ENCODE data around the gene SIGLEC10. TPM values are rescaled to one million over a fixed set of nuclear protein-coding genes. Genes with fewer than 3 reads are reported as not detected.

The SIGLEC10 gene
- polyA plus RNA-seq, 10 donors = 0.35 to 1.5 (median 0.82) TPM

DNA sequence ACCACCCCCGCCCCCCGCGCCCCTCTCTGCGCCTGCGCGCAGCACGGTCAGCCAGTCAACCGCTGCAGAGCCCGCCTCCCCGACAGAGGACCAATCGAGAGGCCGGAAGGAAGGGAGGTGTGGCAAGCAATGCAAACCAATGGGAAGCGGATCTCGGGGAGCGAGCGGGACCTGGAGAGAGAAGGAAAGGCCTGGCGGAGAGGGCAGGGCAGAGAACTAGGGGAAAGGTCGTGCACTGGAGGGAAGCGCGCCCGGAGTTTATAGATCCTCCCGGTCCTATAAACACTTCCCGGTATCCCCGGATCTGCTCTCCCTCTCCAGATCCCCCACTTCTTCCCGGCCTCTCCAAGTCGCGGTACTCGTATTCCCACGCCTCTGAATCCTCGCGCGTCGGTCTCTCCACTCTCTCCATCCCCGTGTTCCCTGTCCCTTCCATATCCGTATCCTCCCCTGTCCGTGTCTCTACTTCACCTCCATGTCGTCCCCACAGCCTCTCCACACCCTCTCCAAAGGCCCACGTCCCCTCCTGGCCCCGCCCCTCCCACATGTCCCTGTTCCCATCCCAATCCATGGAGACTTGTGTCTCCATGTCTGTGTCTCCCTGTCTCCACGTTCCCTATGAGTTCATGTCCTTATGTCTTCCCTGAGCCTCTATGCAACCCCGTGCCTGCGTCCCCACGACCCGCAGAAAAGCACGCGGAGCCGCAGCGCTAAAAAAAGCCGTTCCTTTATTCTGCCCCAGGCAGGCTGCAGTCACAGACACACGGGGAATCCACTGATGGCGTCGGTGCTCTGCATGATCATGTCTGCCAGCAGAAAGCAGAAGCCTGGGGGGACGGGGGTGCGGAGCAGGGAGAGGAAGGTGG lies 50.8 kb downstream of the SIGLEC10 start:
- peak; percentile 97 to 99 (median 98) for DNase-seq

DNA sequence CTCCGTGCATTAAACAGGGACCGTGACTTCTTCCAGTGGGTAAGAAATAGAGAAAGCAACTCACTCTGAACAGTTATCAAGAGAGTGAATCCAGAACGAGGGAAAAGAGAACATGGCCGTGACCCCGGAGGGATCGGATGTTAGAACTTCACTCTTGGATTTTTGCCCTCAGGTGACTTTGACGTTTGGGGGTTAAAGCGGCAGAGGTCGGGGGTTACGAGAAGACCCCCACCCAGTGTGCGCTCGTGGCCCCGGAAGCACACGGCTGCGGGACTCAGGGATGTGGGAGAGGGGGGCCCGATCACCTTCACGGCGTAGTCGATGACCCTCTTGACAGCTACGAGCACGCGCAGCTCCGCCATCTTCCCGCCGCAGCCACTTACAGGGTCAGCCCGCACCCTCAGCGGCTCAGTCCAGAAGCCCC lies 51.5 kb downstream of the SIGLEC10 start, which contains the start of gene ETFB:
Gene ETFB, minus strand, starts transcription at position 424 of the 424 bp plus-strand sequence. Its CDS starts 62 bp downstream, at position 362.
- no peak for DNase-seq

DNA sequence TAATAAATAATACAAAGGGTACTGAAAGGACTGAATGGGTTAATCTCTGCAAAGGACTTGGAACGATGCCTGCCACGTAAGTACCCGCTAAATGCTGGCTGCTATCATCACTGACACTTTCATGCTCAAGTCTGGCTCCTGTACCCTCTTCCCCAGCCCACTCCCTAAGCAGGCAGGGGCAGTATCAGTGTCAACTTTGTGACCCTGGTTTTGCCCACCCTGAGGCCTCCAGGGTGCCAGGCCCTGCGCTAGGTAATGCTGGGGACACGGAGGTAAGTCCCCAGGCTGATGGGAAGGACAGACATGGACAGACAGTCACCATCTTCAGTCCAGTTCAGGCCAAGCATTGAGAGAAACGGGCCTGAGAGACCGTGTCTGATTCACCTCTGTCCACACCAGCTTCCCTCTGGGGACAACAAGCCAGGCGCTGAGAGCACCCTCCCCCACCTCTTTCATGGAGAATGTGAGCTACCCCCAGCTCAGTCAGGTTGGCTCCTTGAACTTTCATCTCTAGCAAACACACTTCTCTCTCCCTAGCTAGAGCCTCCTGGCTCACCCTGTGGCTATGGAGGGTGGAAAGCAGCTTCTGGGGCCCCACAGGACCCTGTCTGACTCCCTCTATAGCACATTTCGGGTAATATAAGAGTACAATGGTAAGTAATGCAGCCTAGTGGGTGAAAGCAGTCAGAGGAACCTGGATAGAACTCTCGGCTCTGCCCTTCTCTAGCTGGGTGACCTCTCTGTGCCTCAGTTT lies 52.1 kb downstream of the SIGLEC10 start:
- peak; percentile 14 to 55 (median 15) for DNase-seq

DNA sequence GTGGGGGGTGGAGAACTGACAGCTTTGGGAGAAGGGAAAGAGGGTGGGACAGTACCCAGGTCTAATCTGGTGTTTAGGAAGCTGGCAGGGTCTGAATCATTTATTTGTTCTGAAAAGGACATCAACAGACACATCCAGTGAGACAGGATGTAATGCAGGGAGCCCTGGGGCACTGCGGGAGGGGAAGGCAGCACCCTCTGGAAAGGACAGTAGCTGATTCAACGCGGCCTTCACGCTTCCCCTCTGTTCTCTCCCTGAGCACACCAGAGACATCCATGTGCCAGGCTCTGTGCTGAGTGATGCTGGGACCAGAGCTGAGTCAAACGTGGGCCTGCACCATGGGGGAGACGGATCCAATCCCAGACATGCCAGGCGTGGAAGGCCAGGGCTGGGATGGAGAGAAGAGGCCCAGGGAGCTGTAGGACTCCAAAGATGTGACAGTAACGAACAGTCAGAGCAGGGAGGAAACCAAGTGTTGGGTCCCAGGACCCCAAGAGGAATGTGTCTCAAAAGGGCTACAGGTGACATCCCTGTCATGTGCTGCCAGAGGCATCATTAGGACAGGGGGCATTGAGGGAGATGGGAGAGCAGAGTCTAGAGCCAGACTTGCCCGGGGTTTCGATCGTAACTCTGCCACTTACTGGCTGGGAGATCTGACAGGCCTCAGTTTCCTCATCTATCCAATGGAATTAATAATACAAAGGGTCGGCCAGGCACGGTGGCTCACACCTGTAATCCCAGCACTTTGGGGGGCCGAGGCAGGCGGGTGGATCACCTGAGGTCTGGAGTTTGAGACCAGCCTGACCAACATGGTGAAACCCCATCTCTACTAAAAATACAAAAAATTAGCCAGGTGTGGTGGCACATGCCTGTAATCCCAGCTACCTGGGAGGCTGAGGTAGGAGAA lies 53.0 kb downstream of the SIGLEC10 start:
- no peak for DNase-seq

DNA sequence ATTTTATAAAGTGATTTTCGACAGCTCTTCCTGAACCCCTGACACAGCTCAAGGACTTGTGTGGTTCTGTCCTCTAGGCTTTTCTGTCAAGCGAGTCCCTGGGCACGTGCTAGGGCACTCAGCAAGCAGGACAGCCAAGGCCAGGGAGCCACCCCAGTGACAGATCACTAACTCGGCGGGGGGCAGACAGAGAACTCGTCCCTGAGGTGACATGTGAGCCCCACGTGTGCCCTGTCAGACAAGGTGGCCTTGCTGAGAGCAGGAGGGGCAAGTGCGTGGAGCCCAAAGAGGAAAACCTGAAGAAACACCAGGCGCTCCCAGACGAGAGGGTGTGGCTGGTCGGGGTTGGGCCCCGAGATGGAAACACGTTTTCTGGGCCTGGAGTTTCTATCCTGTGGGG lies 56.2 kb downstream of the SIGLEC10 start:
- no peak for DNase-seq

Other genes starting within 250 kb of the SIGLEC10 start
- gene CD33, start 192.6 kb downstream of the SIGLEC10 start, polyA plus RNA-seq (ENCODE audit: insufficient read length in 10 of 10) = 1 to 10 TPM; 2.1 to 4.5 (median 2.9) TPM
- not detected for gene SIGLECL1, start 166.6 kb downstream of the SIGLEC10 start, polyA plus RNA-seq (ENCODE audit: insufficient read length in 10 of 10)
- gene IGLON5, start 106.0 kb downstream of the SIGLEC10 start, polyA plus RNA-seq (ENCODE audit: insufficient read length in 10 of 10) = under 1 TPM; 0.09 to 0.51 (median 0.18) TPM
- gene VSIG10L, start 75.5 kb downstream of the SIGLEC10 start, polyA plus RNA-seq (ENCODE audit: insufficient read length in 10 of 10) = 1 to 10 TPM in 9 of 10 donors, under 1 TPM in 1; 0.99 to 1.7 (median 1.2) TPM
- 10 to 100 TPM; 33.9 to 55.1 (median 42.4) TPM for gene ETFB, start 51.3 kb downstream of the SIGLEC10 start, polyA plus RNA-seq (ENCODE audit: insufficient read length in 10 of 10)
- gene CLDND2, start 48.6 kb downstream of the SIGLEC10 start, polyA plus RNA-seq (ENCODE audit: insufficient read length in 10 of 10) = 1 to 10 TPM in 4 of 10 donors, under 1 TPM in 6; 0.30 to 1.3 (median 0.95) TPM
- 1 to 10 TPM; 1.2 to 5.1 (median 2.2) TPM for gene NKG7, start 45.0 kb downstream of the SIGLEC10 start, polyA plus RNA-seq (ENCODE audit: insufficient read length in 10 of 10)
- not detected for gene LIM2, start 29.7 kb downstream of the SIGLEC10 start, polyA plus RNA-seq (ENCODE audit: insufficient read length in 10 of 10)
- gene C19orf84, start 27.1 kb downstream of the SIGLEC10 start, polyA plus RNA-seq (ENCODE audit: insufficient read length in 10 of 10) = under 1 TPM in 1 of 10 donors, not detected in 9; 0.19 TPM
- gene SIGLEC8, start 40.8 kb upstream of the SIGLEC10 start, polyA plus RNA-seq (ENCODE audit: insufficient read length in 10 of 10) = under 1 TPM in 4 of 10 donors, not detected in 6; 0.07 to 0.30 (median 0.11) TPM
- gene CEACAM18, start 60.9 kb upstream of the SIGLEC10 start, polyA plus RNA-seq (ENCODE audit: insufficient read length in 10 of 10) = not detected
- under 1 TPM in 6 of 10 donors, not detected in 4; 0.08 to 0.40 (median 0.13) TPM for gene SIGLEC12, start 84.2 kb upstream of the SIGLEC10 start, polyA plus RNA-seq (ENCODE audit: insufficient read length in 10 of 10)
- gene SIGLEC6, start 114.0 kb upstream of the SIGLEC10 start, polyA plus RNA-seq (ENCODE audit: insufficient read length in 10 of 10) = under 1 TPM in 7 of 10 donors, not detected in 3; 0.11 to 0.46 (median 0.33) TPM
- 10 to 100 TPM in 1 of 10 donors, 1 to 10 TPM in 9; 7.2 to 12.5 (median 8.7) TPM for gene ZNF175, start 153.6 kb upstream of the SIGLEC10 start, polyA plus RNA-seq (ENCODE audit: insufficient read length in 10 of 10)
- gene SIGLEC5, start 212.8 kb upstream of the SIGLEC10 start, polyA plus RNA-seq (ENCODE audit: insufficient read length in 10 of 10) = under 1 TPM in 6 of 10 donors, not detected in 4; 0.11 to 0.63 (median 0.43) TPM
- 1 to 10 TPM; 1.0 to 2.7 (median 1.8) TPM for gene SIGLEC14, start 229.2 kb upstream of the SIGLEC10 start, polyA plus RNA-seq (ENCODE audit: insufficient read length in 10 of 10)

All from muscle of back (tissue), 11 donors.